Uterus (tissue), 2 donors: Measurements from ENCODE around the gene CREB5.

Experiments
- POLR2A ChIP-seq, 2 donors: fragments of 450-650 bp; IDR thresholded peaks; one replicate each; pipeline ENCODE4 v1.6.1; 2016; ENCODE audit warnings: antibody characterized with exemption in 2 of 2, mild to moderate bottlenecking in 1 of 2, moderate library complexity in 1 of 2
- TF ChIP-seq, protein P1 (sequence below), 4 experiments: fragments of 200-600 bp in 2 of 4; fragments of 450-650 bp in 2 of 4; sonication (generic) in 2 of 4; IDR thresholded peaks; one replicate each; pipeline ENCODE4 v1.5.1; 2016 to 2019; ENCODE audit warnings: antibody characterized with exemption in 4 of 4, mild to moderate bottlenecking in 2 of 4, moderate library complexity in 1 of 4

DNA sequence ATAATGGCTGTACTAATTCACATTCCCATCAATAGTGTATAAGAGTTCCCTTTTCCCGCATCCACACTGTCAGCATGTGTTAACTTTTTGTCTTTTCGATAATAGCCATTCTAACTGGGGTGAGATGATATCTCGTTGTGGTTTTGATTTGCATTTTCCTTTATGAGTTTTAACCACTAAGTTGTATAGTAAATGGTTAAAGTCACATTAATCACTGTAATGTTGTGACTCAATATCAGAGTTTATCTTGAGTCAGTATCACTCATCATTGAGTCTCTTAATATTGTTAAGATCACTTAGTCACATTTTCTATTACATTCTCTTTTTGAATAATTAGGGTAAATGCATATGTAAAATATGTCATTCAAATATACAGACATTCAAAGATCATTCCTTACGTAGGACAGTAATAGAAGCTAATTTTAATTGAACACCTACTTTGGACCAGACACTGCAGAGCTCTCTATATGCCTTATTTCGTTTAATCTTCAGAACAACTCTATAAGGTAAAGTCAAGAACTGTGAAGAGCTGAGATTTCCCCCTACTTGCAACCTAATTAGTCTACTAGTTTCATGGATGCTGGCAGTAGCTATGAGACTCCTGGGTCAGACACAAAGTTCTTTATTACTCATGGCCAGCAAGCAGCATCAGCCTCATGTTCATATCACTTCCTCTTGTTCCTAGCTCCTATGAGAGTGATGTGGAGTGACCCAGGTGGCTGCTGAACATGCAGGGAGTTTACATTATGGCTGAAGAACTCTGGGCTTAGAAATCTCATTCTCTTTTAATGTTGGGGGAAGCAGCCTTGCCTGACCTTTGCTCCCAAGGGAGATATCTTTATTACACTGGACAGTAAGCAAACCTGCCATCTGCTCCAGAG, 30.5 kb downstream of the CREB5 start:
- no peak for TF ChIP-seq POLR2A (IDR thresholded peaks at IDR 0.05)
- TF ChIP-seq, protein P1, sequence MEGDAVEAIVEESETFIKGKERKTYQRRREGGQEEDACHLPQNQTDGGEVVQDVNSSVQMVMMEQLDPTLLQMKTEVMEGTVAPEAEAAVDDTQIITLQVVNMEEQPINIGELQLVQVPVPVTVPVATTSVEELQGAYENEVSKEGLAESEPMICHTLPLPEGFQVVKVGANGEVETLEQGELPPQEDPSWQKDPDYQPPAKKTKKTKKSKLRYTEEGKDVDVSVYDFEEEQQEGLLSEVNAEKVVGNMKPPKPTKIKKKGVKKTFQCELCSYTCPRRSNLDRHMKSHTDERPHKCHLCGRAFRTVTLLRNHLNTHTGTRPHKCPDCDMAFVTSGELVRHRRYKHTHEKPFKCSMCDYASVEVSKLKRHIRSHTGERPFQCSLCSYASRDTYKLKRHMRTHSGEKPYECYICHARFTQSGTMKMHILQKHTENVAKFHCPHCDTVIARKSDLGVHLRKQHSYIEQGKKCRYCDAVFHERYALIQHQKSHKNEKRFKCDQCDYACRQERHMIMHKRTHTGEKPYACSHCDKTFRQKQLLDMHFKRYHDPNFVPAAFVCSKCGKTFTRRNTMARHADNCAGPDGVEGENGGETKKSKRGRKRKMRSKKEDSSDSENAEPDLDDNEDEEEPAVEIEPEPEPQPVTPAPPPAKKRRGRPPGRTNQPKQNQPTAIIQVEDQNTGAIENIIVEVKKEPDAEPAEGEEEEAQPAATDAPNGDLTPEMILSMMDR (IDR thresholded peaks at IDR 0.05) = no peak
